Stomach (tissue), 9 donors: ENCODE results near the gene TRPT1. TPM values are rescaled to one million over a fixed set of nuclear protein-coding genes. Genes with fewer than 3 reads are reported as not detected.

ENCODE experiments used
- DNase-seq, 2 donors: peaks; one replicate each; pipeline versions ENCODE4 v3.0.0 to v3.0.0-alpha.2; 2013 to 2019
- H3K27ac ChIP-seq, 5 donors: fragments of 200-600 bp in 4 of 5; sonication (generic) in 4 of 5; one replicate each; pipeline ENCODE4 v1.5.1; 2013 to 2019; ENCODE audit warnings: mild to moderate bottlenecking in 1 of 5, moderate library complexity in 1 of 5
- H3K27me3 ChIP-seq, 3 donors: fragments of 200-600 bp; sonication (generic); one replicate each; pipeline ENCODE4 v1.5.1; 2017 to 2019; ENCODE audit warnings: mixed run types in 1 of 3
- H3K36me3 ChIP-seq, 4 donors: fragments of 200-600 bp; sonication (generic); 1 replicate in 3 of 4; 2 replicates in 1 of 4; pipeline ENCODE4 v1.5.1; 2016 to 2019
- H3K4me1 ChIP-seq, 4 donors: fragments of 200-600 bp; sonication (generic); one replicate each; pipeline ENCODE4 v1.5.1; 2016 to 2019
- H3K4me3 ChIP-seq, 4 donors: fragments of 200-600 bp; sonication (generic) in 3 of 4; one replicate each; pipeline ENCODE4 v1.5.1; 2016 to 2019; ENCODE audit warnings: mild to moderate bottlenecking in 1 of 4
- H3K9me3 ChIP-seq, 4 donors: fragments of 200-600 bp; sonication (generic); one replicate each; pipeline ENCODE4 v1.5.1; 2016 to 2019
- CTCF ChIP-seq, 7 experiments: fragments of 450-650 bp in 4 of 7; fragments of 200-600 bp in 3 of 7; sonication (generic) in 3 of 7; IDR thresholded peaks; one replicate each; pipeline ENCODE4 v1.5.1; 2016 to 2019; ENCODE audit warnings: antibody characterized with exemption in 7 of 7, control low read depth in 2 of 7, mild to moderate bottlenecking in 1 of 7
- EP300 ChIP-seq: sonication (generic); formaldehyde crosslinking; IDR thresholded peaks from one replicate; pipeline ENCODE4 v1.6.1; 2017; ENCODE audit warnings: antibody characterized with exemption
- POLR2A ChIP-seq, 4 donors: fragments of 450-650 bp; IDR thresholded peaks; one replicate each; pipeline ENCODE4 v1.6.1; 2016; ENCODE audit warnings: antibody characterized with exemption in 4 of 4, control low read depth in 2 of 4, mild to moderate bottlenecking in 1 of 4, moderate library complexity in 1 of 4
- POLR2AphosphoS5 ChIP-seq, 3 donors: sonication (generic); formaldehyde crosslinking; IDR thresholded peaks; one replicate each; pipeline ENCODE4 v1.6.1; 2016; ENCODE audit warnings: antibody characterized with exemption in 3 of 3
- WGBS, 5 donors: extraction: QIAGEN DNeasy Blood & Tissue Kit in 3 of 5; methylation state at CpG; one replicate each; pipeline versions ENCODE4 v1.1.5 to v1.1.7; 2013 to 2018; 5-methylcytosine and 5-hydroxymethylcytosine counted together
- intact Hi-C: fragments of 100-400 bp; cut with DNase I; formaldehyde crosslinking; loops from one replicate; pipeline ENCODE4 v1.15.1; 2023; ENCODE audit warnings: low total_unique reads
- polyA plus RNA-seq, 3 donors: library from polyadenylated mRNA; stranded (reverse); fragments of 200-250 nt; gene quantifications; one replicate each; pipeline ENCODE4 v1.2.3, GENCODE V29; 2013
- total RNA-seq, 5 donors: library from RNA; depleted of rRNA; stranded (reverse); fragments of >200 nt; gene quantifications; one replicate each; pipeline versions ENCODE4 v1.1.0 to v1.2.3, GENCODE V29; 2014 to 2016
- donor health status: healthy with polysubstance abuse.
- donor health status: Bipolar disorder and iron deficiency.
- donor health status: healthy.

The TRPT1 gene
- total and polyA plus RNA-seq, 8 donors: 15.2 to 425 (median 77.8) TPM

DNA sequence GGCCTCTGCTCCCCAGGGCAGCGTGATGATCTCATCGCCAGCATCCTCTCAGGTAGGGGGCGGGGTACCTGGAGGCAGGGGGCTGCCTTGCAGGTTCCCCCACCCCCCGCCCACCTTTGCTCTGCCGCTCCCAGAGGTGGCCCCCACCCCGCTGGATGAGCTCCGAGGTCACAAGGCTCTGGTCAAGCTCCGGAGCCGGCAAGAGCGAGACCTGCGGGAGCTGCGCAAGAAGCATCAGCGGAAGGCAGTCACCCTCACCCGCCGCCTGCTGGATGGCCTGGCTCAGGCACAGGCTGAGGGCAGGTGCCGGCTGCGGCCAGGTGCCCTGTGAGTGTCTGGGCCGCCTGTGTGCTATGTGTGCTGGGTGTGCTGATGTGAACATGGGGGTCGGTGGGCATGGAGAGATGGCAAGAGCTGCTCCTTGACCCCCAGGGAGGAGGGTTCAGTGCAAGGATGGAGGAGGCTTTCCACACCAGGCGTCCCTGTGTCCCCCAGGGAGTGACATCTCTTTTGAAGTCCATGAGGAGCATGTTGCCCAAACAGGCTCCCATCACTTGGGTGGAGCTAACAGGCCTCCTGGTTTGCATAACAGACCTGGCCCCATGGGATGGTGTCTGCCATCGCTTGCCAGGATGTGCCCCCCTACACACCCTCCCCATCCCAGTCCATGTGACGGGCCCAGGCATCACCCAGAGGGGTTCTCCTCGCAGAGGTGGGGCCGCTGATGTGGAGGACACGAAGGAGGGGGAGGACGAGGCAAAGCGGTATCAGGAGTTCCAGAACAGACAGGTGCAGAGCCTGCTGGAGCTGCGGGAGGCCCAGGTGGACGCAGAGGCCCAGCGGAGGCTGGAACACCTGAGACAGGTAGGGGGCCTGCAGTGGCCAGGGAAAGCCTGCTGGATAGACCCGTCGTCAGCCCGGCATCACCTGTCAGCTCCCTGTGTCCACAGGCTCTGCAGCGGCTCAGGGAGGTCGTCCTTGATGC, 39.5 kb upstream of the TRPT1 start:
- Histone ChIP-seq H3K4me1 (peaks cover 15 to 29% (median 24%) of the 10 kb centered on the region in 4 donors), H3K27ac (no peak overlapping the region), H3K9me3 (no peaks in the 10 kb centered on the region), H3K4me3 (no peak overlapping the region), H3K27me3 (no peaks in the 10 kb centered on the region), H3K36me3 (peaks cover 43 to 66% (median 65%) of the 10 kb centered on the region in 4 donors)
- no peak for DNase-seq
- 91 to 94% (median 93%) methylated on average over 25 to 35 of the region's 35 CpGs for WGBS, 5 donors
- intact Hi-C loops: no loop called here
- TF ChIP-seq CTCF (IDR thresholded peaks at IDR 0.05): no peak

DNA sequence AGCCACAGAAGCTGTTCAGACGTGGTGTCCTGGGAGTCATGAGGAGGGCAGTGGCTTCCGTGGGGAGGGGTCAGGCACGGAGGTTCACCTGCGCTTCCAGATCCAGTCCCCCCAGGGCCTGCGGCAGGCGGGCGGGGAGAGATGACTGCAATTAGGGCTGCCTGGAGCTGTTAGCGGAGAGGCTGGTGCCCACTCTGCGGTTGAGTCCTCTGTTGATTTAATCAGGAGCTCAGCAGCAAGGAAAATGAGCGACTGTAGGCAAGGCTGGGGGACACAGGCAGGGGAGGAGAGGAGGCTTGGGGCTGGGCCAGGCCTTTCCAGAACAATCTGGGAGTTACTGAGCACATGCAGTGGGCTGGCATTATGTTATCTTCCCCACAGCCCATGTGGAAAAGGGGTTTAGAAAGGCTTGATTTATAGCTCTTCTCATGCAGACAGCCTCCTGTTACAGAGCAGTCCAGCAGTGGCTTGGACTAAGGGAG, 38.4 kb upstream of the TRPT1 start:
- Histone ChIP-seq H3K36me3 (peaks cover 44 to 77% (median 75%) of the 10 kb centered on the region in 4 donors), H3K27ac (no peak overlapping the region), H3K9me3 (no peaks in the 10 kb centered on the region)

GRCh38 chr11:64263947-64264317, 37.9 kb upstream of the TRPT1 start:
- no peak for DNase-seq
- intact Hi-C loops: no loop called here
- peaks cover 13 to 21% (median 20%) of the 10 kb centered on the region in 4 donors for H3K4me1 ChIP-seq
- WGBS, 5 donors: 88 to 94% (median 92%) methylated on average over 2 to 8 of the region's 8 CpGs
- no peaks in the 10 kb centered on the region for H3K9me3 ChIP-seq
- peaks cover 48 to 82% (median 80%) of the 10 kb centered on the region in 4 donors for H3K36me3 ChIP-seq
- H3K27me3 ChIP-seq: no peaks in the 10 kb centered on the region
- no peak overlapping the region for H3K27ac ChIP-seq
- TF ChIP-seq POLR2A (IDR thresholded peaks at IDR 0.05): no peak
- TF ChIP-seq POLR2AphosphoS5 (IDR thresholded peaks at IDR 0.05): no peak
- TF ChIP-seq EP300: no peak
- TF ChIP-seq CTCF (IDR thresholded peaks at IDR 0.05): no peak
- no peak overlapping the region for H3K4me3 ChIP-seq

More for the DNA sequence above, 38.4 kb upstream of the TRPT1 start:
- no peak overlapping the region for H3K4me3 ChIP-seq
- no peak for DNase-seq
- H3K4me1 ChIP-seq: peaks cover 15 to 25% (median 24%) of the 10 kb centered on the region in 4 donors
- intact Hi-C loops: no loop called here
- WGBS, 5 donors: 85 to 91% (median 90%) methylated on average over 10 of the region's 10 CpGs
- TF ChIP-seq EP300: no peak
- no peak for TF ChIP-seq POLR2A (IDR thresholded peaks at IDR 0.05)
- no peak for TF ChIP-seq POLR2AphosphoS5 (IDR thresholded peaks at IDR 0.05)
- TF ChIP-seq CTCF (IDR thresholded peaks at IDR 0.05): no peak
- no peaks in the 10 kb centered on the region for H3K27me3 ChIP-seq

DNA sequence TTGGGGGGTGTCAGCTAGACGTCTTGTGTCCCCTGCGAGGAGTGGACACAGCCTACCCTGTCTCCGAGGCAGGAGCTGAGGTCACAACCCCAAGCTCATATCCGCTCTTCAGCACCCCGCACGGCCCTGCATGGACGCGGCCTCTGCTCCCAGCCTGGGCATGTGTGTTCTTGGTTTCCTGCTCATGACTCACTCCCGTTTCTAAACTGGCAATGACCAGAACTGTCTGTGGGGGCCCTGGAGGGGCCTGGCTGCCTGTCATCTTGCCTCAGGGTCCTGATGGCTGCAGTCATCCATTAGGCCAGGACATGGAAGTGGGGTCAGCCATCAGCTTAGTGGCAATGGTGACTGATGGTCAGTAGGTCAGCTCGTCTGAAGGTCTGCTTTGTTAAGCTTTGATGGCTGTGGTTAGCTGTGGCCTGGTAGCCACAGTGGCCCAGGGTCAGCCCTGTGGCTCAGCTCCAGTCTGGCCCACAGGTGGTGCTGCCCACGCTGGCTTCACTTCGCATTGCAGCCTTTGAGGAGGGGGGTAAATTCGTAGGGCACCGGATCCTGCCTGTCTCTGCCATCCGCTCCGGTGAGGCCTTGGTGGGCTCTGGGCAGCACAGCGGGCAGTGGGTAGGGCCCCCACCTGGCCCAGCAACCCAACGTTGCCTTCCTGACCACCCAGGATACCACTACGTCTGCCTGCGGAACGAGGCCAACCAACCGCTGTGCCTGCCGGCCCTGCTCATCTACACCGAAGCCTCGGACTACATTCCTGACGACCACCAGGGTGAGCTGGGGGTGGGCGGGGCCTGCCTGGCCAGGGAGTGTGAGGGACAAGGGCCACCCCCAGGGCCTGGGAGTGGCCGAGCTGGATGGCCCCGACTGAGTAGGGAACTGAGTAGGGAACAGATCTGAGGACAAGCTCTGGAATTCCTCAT, 37.3 kb upstream of the TRPT1 start:
- no peak for DNase-seq
- H3K27me3 ChIP-seq: no peaks in the 10 kb centered on the region
- intact Hi-C loops: no loop called here
- H3K36me3 ChIP-seq: peaks cover 55 to 88% (median 86%) of the 10 kb centered on the region in 4 donors
- no peak overlapping the region for H3K4me3 ChIP-seq
- H3K27ac ChIP-seq: no peak overlapping the region
- H3K4me1 ChIP-seq: peaks cover 6 to 14% (median 14%) of the 10 kb centered on the region in 4 donors
- 65 to 86% (median 84%) methylated on average over 11 to 29 of the region's 29 CpGs for WGBS, 5 donors
- H3K9me3 ChIP-seq: no peaks in the 10 kb centered on the region
- TF ChIP-seq POLR2A (IDR thresholded peaks at IDR 0.05) (no peak), POLR2AphosphoS5 (IDR thresholded peaks at IDR 0.05) (no peak), CTCF (IDR thresholded peaks at IDR 0.05) (no peak), EP300 (no peak)
